HCT116 (cell line): ENCODE results near the gene GMDS. TPM values are rescaled to one million over a fixed set of nuclear protein-coding genes. Genes with fewer than 3 reads are reported as not detected.

Source experiments
- ATAC-seq: fragments of 200-7000 bp; cut with Tn5 transposase; 2 replicates; pipeline ENCODE4 v1.9.1; 2020; ENCODE audit warnings: mild to moderate bottlenecking, moderate library complexity
- BruUV-seq: library from RNA; stranded (reverse); fragments of 400-500 nt; replicated peaks from 2 replicates; lab custom pipeline; 2021; lab: Mats Ljungman, UMichigan
- CTCF ChIA-PET: fragments of 300-600 bp; sonication (Branson Sonifier 250); formaldehyde crosslinking; loops from one replicate; lab custom pipeline; 2021; ENCODE audit warnings: antibody characterized with exemption; lab: Charles Lee
- POLR2A ChIA-PET: fragments of 300-600, 350-600 bp; sonication (Branson Sonifier 250); formaldehyde crosslinking; loops from one replicate; lab custom pipeline; 2021; ENCODE audit warnings: antibody characterized with exemption; lab: Charles Lee
- RAD21 ChIA-PET, 2 experiments: fragments of 300-600 bp; sonication (Branson Sonifier 250); formaldehyde crosslinking; loops; one replicate each; lab custom pipeline; 2023; ENCODE audit warnings: low total read pairs in 2 of 2; ENCODE audit not compliant: uncharacterized antibody in 2 of 2, unreplicated experiment in 2 of 2, low non-redundant PET in 1 of 2; lab: Charles Lee
- DNase-seq: peaks from one replicate; pipeline ENCODE4 v3.0.0-alpha.2; 2010; ENCODE audit warnings: low read depth, low spot score
- H2AFZ ChIP-seq: fragments of 200-600 bp; shearing (Covaris generic), sonication (generic); 2 replicates; pipeline ENCODE4 v1.6.1; 2017; ENCODE audit warnings: low read depth, mixed run types, mixed read lengths, antibody characterized with exemption, low read length; ENCODE audit not compliant: poor library complexity, severe bottlenecking
- H3K27ac ChIP-seq: 2 replicates; pipeline ENCODE4 v1.5.1; 2012; ENCODE audit warnings: low read depth, low read length
- H3K27me3 ChIP-seq: fragments of 200-600 bp; sonication (generic); 2 replicates; pipeline ENCODE4 v1.6.1; 2016; ENCODE audit warnings: mixed run types, low read length, mixed read lengths; ENCODE audit not compliant: insufficient read depth
- H3K36me3 ChIP-seq, 2 experiments: fragments of 200-500 bp in 1 of 2; fragments of 200-600 bp in 1 of 2; sonication (Bioruptor generic) in 1 of 2; sonication (generic) in 1 of 2; 2 replicates each; pipeline versions ENCODE4 v1.5.1 to v1.6.1; 2014 to 2016; ENCODE audit warnings: low read length in 2 of 2, inconsistent platforms in 1 of 2, mixed read lengths in 1 of 2, mixed run types in 1 of 2; ENCODE audit not compliant: insufficient read depth in 2 of 2, control insufficient read depth in 1 of 2
- H3K4me1 ChIP-seq, 2 experiments: fragments of 200-600 bp in 1 of 2; sonication (generic) in 1 of 2; 2 replicates each; pipeline versions ENCODE4 v1.5.1 to v1.6.1; 2012 to 2017; ENCODE audit warnings: low read length in 2 of 2, inconsistent platforms in 1 of 2, mild to moderate bottlenecking in 1 of 2, mixed read lengths in 1 of 2, mixed run types in 1 of 2, moderate library complexity in 1 of 2; ENCODE audit not compliant: insufficient read depth in 2 of 2, control insufficient read depth in 1 of 2
- H3K4me2 ChIP-seq: fragments of 200-600 bp; sonication (generic); 2 replicates; pipeline ENCODE4 v1.6.1; 2017; ENCODE audit warnings: mixed run types, low read length, mixed read lengths
- H3K4me3 ChIP-seq, 2 experiments: fragments of 200-600 bp in 1 of 2; sonication (generic) in 1 of 2; replicated peaks in 1 of 2; 2 replicates each; pipeline ENCODE4 v1.5.1; 2011 to 2016; ENCODE audit warnings: low read length in 2 of 2, control low read depth in 1 of 2, low read depth in 1 of 2, mild to moderate bottlenecking in 1 of 2, mixed read lengths in 1 of 2, mixed run types in 1 of 2
- H3K79me2 ChIP-seq: fragments of 200-600 bp; sonication (generic); 2 replicates; pipeline ENCODE4 v1.6.1; 2017; ENCODE audit warnings: mild to moderate bottlenecking, mixed run types, low read length, moderate library complexity, mixed read lengths; ENCODE audit not compliant: insufficient read depth
- H3K9ac ChIP-seq: fragments of 200-600 bp; sonication (generic); 2 replicates; pipeline ENCODE4 v1.6.1; 2016; ENCODE audit warnings: low read length, mixed read lengths
- H3K9me2 ChIP-seq: fragments of 200-600 bp; sonication (generic), shearing (Covaris generic); 2 replicates; pipeline ENCODE4 v1.6.1; 2017; ENCODE audit warnings: mixed run types, mild to moderate bottlenecking, moderate library complexity; ENCODE audit not compliant: insufficient read depth
- H3K9me3 ChIP-seq, 2 experiments: fragments of 200-500 bp in 1 of 2; fragments of 200-600 bp in 1 of 2; sonication (Bioruptor generic) in 1 of 2; sonication (generic) in 1 of 2; 2 replicates each; pipeline ENCODE4 v1.6.1; 2014 to 2017; ENCODE audit warnings: low read length in 2 of 2, mixed read lengths in 2 of 2, inconsistent platforms in 1 of 2, low read depth in 1 of 2, mild to moderate bottlenecking in 1 of 2, mixed run types in 1 of 2, moderate library complexity in 1 of 2; ENCODE audit not compliant: control insufficient read depth in 1 of 2, insufficient read depth in 1 of 2
- H4K20me1 ChIP-seq: fragments of 200-600 bp; sonication (generic), shearing (Covaris generic); 2 replicates; pipeline ENCODE4 v1.6.1; 2017; ENCODE audit warnings: mixed run types, mild to moderate bottlenecking, moderate library complexity; ENCODE audit not compliant: insufficient read depth
- CBX3 ChIP-seq: IDR thresholded peaks from 2 replicates; pipeline ENCODE4 v1.6.1; 2012; ENCODE audit warnings: low read depth
- CEBPB ChIP-seq: IDR thresholded peaks from 2 replicates; pipeline ENCODE4 v1.6.1; 2012; ENCODE audit warnings: low read depth
- EGR1 ChIP-seq: IDR thresholded peaks from 2 replicates; pipeline ENCODE4 v1.6.1; 2012; ENCODE audit warnings: low read depth
- ELF1 ChIP-seq: IDR thresholded peaks from 2 replicates; pipeline ENCODE4 v1.6.1; 2012; ENCODE audit warnings: low read depth, borderline replicate concordance
- EZH2 ChIP-seq: fragments of 200-600 bp; sonication (generic); IDR thresholded peaks from 2 replicates; pipeline ENCODE4 v1.6.1; 2017; ENCODE audit warnings: antibody characterized with exemption, mixed run types
- EZH2phosphoT487 ChIP-seq: fragments of 200-600 bp; IDR thresholded peaks from 2 replicates; pipeline ENCODE4 v1.6.1; 2018; ENCODE audit warnings: antibody characterized with exemption, borderline replicate concordance
- POLR2A ChIP-seq: IDR thresholded peaks from 2 replicates; pipeline ENCODE4 v1.7.0; 2011; ENCODE audit warnings: borderline replicate concordance; ENCODE audit not compliant: insufficient read depth, insufficient read length; ENCODE audit errors: extremely low read depth
- POLR2AphosphoS5 ChIP-seq: IDR thresholded peaks from 2 replicates; pipeline ENCODE4 v1.6.1; 2011; ENCODE audit warnings: mild to moderate bottlenecking, low read depth, low read length, moderate library complexity
- RAD21 ChIP-seq: IDR thresholded peaks from 2 replicates; pipeline ENCODE4 v1.6.1; 2012; ENCODE audit warnings: low read depth, mild to moderate bottlenecking
- SIN3A ChIP-seq: IDR thresholded peaks from 2 replicates; pipeline ENCODE4 v1.6.1; 2012; ENCODE audit warnings: low read depth
- SP1 ChIP-seq: IDR thresholded peaks from 2 replicates; pipeline ENCODE4 v1.6.1; 2012; ENCODE audit warnings: low read depth
- ZBTB33 ChIP-seq: IDR thresholded peaks from 2 replicates; pipeline ENCODE4 v1.6.1; 2011; ENCODE audit warnings: mild to moderate bottlenecking, low read length, moderate library complexity; ENCODE audit not compliant: insufficient replicate concordance; ENCODE audit errors: extremely low read depth
- ZFX ChIP-seq: fragments of 450-650 bp; IDR thresholded peaks from 2 replicates; pipeline ENCODE4 v1.6.1; 2017
- ZNF274 ChIP-seq: fragments of 200-500 bp; sonication (Bioruptor generic); IDR thresholded peaks from 2 replicates; pipeline ENCODE4 v1.6.1; 2014; ENCODE audit warnings: mild to moderate bottlenecking, low read depth, low read length, inconsistent platforms
- intact Hi-C: fragments of 100-400 bp; cut with micrococcal nuclease; formaldehyde crosslinking; loops from 2 replicates; pipeline ENCODE4 v1.10.0; 2022
- total RNA-seq: library from RNA; stranded (reverse); gene quantifications from one replicate; pipeline ENCODE4 v1.2.1, GENCODE V29; 2021; ENCODE audit not compliant: unreplicated experiment
- TF ChIP-seq, protein P1 (sequence below): IDR thresholded peaks from 2 replicates; pipeline ENCODE4 v1.6.1; 2012

GMDS gene
- total RNA-seq, 1 experiment from 2014 or later: 34.4 TPM

- H3K79me2 ChIP-seq: no peaks in the 10 kb centered on the region
- RAD21 ChIA-PET: no interaction called here
- no peak for DNase-seq
- no peak for TF ChIP-seq EZH2
- TF ChIP-seq, all 23 proteins: peak for 0
- no peak for ATAC-seq
- Histone ChIP-seq H2AFZ (no peak overlapping the region), H3K4me3 (no peak overlapping the region), H3K9me3 (no peaks in the 10 kb centered on the region), H4K20me1 (no peaks in the 10 kb centered on the region), H3K27ac (no peak overlapping the region), H3K4me2 (no peak overlapping the region), H3K4me1 (peaks cover 24 to 25% of the 10 kb centered on the region in 2 experiments), H3K36me3 (no peaks in the 10 kb centered on the region), H3K27me3 (no peaks in the 10 kb centered on the region), H3K9me2 (no peaks in the 10 kb centered on the region), H3K9ac (no peak overlapping the region)
- POLR2A ChIA-PET: no interaction called here
- BruUV-seq: no TSS peak
- intact Hi-C loops: loop anchor here (1.0 kb wide), 1 partner anchor 17 kb away; no protein-coding TSS in a partner anchor
- CTCF ChIA-PET: no interaction called here
Observed at GRCh38 chr6:1627827-1628560, 617.4 kb downstream of the GMDS start.

- H3K9ac ChIP-seq: no peak overlapping the region
- ChIA-PET RAD21 (no interaction called here), POLR2A (no interaction called here), CTCF (no interaction called here)
- H3K9me2 ChIP-seq: no peaks in the 10 kb centered on the region
- ATAC-seq (no peak), DNase-seq (no peak)
- H3K27me3 ChIP-seq: no peaks in the 10 kb centered on the region
- no peaks in the 10 kb centered on the region for H3K79me2 ChIP-seq
- no peaks in the 10 kb centered on the region for H3K9me3 ChIP-seq
- no peak for TF ChIP-seq ZBTB33
- no peak for TF ChIP-seq EZH2
- TF ChIP-seq SIN3A: no peak
- TF ChIP-seq, protein P1, sequence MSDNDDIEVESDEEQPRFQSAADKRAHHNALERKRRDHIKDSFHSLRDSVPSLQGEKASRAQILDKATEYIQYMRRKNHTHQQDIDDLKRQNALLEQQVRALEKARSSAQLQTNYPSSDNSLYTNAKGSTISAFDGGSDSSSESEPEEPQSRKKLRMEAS: no peak
- TF ChIP-seq RAD21: no peak
- TF ChIP-seq POLR2A: no peak
- no peak for TF ChIP-seq EGR1
- no peak for TF ChIP-seq ZFX
- no peak for TF ChIP-seq CBX3
- no peak for TF ChIP-seq POLR2AphosphoS5
- TF ChIP-seq SP1: no peak
- TF ChIP-seq CEBPB: no peak
- TF ChIP-seq ZNF274: no peak
- TF ChIP-seq EZH2phosphoT487: no peak
- no peak for TF ChIP-seq ELF1
- intact Hi-C loops: no loop called here
- no peaks in the 10 kb centered on the region for H3K36me3 ChIP-seq
- no peaks in the 10 kb centered on the region for H4K20me1 ChIP-seq
- no peak overlapping the region for H3K4me3 ChIP-seq
- H3K4me2 ChIP-seq: no peak overlapping the region
- no TSS peak for BruUV-seq
- H3K4me1 ChIP-seq: peaks cover 14 to 16% of the 10 kb centered on the region in 2 experiments
- H2AFZ ChIP-seq: no peak overlapping the region
- H3K27ac ChIP-seq: no peak overlapping the region
Observed at GRCh38 chr6:1626481-1626880, 618.9 kb downstream of the GMDS start.
